Skeletal muscle cell (primary cell): ENCODE measurements around the gene EHBP1.

Source experiments
- DNase-seq: peaks from one replicate; pipeline ENCODE4 v3.0.0-alpha.2; 2010; ENCODE audit warnings: low read depth
- H3K4me3 ChIP-seq: 2 replicates; pipeline ENCODE4 v1.5.1; 2011; ENCODE audit warnings: low read depth, mild to moderate bottlenecking, control low read depth, low read length, moderate library complexity

Gene EHBP1

GRCh38 chr2:62765619-62766376 lies 60.3 kb downstream of the EHBP1 start:
- no peak for DNase-seq
- no peak overlapping the region for H3K4me3 ChIP-seq

DNA sequence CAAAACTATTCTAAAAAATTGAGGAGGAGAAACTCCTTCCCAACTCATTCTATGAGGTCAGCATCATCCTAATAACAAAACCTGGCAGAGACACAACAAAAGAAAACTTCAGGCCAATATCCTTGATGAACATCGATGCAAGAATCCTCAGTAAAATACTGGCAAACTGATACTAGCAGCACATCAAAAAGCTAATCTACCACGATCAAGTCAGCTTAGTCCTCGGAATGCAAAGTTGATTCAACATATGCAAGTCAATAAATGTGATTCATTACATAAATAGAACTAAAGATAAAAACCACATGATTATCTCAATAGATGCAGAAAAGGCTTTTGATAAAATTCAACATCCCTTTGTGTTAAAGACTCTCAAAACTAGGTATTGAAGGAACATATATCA lies 63.1 kb downstream of the EHBP1 start:
- DNase-seq: no peak
- H3K4me3 ChIP-seq: no peak overlapping the region

- H3K4me3 ChIP-seq: no peak overlapping the region
- no peak for DNase-seq
Observed at GRCh38 chr2:62770629-62771028, 65.1 kb downstream of the EHBP1 start.

DNA sequence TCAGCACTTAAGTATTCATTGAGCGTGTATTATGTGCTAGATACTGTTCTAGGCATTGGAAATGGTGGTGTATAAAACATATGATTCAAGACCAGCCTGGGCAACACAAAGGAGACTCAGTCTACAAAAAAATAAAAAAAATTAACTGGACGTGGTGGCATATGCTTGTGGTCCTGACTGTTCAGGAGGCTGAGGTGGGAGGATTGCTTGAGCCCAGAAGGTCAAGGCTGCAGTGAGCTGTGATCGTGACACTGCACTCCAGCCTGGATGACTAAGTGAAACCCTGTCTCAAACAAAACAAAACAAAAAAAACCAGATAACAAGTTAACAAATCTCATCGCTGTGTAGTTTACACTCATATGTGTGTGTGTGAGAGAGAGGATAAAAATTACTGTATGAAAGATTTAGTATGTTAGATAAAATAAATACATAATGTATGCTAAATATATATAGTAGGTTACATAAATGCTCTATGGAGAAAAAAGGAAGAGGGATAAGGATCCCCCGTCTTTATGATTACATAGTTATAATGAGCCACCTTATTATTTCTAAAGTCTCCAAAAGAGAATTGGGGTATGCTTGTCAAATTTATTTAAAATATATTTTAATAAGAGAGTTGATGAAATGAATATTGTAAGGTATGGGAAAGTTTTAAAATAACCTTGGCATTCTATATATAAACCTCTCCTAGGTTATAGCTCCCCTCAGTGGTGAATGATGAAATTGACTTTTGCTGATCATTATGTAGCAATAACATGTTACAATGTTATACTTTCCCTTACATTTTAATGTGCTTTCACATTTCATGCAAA lies 69.2 kb downstream of the EHBP1 start:
- no peak overlapping the region for H3K4me3 ChIP-seq
- no peak for DNase-seq

GRCh38 chr2:62775367-62775668 lies 69.8 kb downstream of the EHBP1 start:
- no peak for DNase-seq
- H3K4me3 ChIP-seq: no peak overlapping the region

GRCh38 chr2:62783679-62784078 lies 78.2 kb downstream of the EHBP1 start:
- DNase-seq: no peak
- H3K4me3 ChIP-seq: no peak overlapping the region

DNA sequence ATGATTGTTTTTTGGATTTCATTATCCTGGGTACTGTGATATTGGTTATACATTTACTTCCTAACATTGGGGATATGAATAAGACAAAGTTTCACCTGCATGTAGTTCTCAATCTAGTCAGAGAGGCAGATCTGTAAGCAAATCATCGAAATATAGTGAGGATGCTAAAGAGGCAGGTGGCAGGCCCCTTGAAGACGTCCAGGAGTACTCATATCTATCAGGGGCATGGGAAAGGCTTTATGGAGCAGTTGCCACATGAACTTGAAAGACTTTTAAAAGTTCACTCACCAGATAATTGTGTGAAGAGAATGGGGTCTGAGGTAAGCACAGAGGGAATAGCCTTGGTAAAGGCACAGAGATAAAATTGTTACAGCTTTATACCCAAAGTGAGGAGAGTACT lies 78.8 kb downstream of the EHBP1 start:
- no peak for DNase-seq
- no peak overlapping the region for H3K4me3 ChIP-seq

GRCh38 chr2:62785216-62785615 lies 79.7 kb downstream of the EHBP1 start:
- no peak overlapping the region for H3K4me3 ChIP-seq
- no peak for DNase-seq

DNA sequence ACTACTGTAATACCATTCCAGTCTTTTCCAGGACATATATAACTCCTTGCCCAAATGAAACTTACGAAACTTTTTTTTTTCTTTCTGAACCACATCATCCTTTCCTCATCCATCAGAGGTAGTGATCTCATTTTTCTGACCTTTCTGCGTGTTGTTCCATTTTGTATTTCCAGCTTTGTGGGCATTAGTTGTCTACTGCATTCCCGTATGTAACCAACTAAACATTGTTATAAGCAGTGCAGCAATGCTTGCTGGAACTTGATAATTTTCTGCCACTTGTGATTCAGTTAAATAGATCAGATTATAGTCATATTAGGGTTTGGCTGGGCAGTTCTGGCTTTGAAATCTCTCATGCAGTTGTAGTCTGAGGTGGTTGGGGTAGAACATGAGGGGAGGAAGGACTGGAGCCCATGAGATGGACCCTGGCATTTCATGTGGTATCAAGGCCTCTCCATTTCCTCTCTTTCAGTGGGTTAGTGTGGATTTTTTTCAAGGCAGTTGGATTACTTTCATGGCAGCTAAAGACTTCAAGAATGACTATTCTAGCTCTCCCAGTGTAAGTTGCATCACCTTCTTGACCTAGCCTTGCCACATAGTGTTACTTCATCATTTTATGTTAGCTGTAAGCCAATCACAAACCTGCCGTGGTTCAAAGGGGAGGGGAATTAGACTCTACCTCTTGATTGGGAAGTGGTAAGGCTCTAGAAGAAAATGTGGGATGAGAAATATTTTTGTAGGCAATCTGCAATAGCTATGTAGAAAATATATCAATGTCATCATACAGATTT lies 80.5 kb downstream of the EHBP1 start:
- DNase-seq: no peak
- H3K4me3 ChIP-seq: no peak overlapping the region

GRCh38 chr2:62787386-62787785 lies 81.9 kb downstream of the EHBP1 start:
- no peak overlapping the region for H3K4me3 ChIP-seq
- no peak for DNase-seq

- H3K4me3 ChIP-seq: no peak overlapping the region
- no peak for DNase-seq
Observed at GRCh38 chr2:62789518-62789917, 84.0 kb downstream of the EHBP1 start.

DNA sequence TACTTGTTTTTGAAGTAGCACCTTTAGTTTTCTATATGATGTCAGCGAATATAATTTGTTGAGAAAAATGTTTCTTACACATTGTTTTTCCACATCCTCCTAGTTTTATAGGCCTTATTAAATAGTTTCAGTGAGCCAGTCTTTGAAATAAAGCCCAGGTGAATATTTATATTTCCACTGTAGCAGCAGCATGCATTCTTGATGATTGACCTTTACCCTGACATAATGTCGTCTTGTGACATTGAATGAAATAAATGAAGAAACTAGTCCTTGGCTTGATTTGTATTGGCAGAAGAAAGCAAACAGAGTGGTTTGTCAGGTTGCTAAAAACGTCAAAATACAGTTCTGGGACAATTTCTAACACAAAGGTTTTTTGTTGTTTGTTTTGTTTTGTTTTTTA lies 84.4 kb downstream of the EHBP1 start:
- no peak overlapping the region for H3K4me3 ChIP-seq
- DNase-seq: no peak

DNA sequence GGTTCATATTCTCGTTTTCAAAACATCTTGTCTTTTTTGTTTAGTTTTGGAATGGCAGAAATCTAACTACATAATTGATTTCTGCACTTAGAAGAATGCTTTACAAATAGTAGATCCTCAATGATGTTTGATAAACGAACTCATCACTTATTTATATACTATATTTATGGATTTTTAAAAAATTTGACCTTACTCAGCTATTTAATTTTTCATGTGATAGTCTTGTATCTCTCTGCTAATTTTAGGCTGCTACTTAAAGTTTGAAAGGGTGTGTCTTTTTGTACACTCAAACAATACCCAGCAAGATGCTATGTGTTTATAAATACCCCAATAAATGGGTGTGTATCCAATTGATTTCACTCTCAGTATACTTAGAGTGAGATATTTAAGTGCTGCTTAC lies 86.9 kb downstream of the EHBP1 start:
- no peak overlapping the region for H3K4me3 ChIP-seq
- no peak for DNase-seq

DNA sequence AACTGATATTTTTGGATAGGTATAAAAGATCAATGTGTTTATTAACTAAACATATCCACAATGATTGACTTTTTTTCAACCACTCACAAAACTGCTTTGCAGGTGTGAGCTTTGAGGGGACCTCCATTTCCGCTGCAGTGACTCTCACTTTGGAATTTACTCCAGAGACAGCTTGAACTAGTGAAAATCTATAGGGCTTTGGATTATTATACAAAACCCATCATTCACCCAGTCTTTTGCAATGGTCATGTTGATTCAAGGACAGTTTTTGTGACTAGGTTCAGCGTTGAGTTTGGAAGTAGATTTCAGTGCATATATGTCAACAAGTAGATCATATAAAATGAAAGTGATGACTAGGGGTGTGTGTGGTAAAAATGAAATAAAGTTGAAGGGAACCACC lies 87.7 kb downstream of the EHBP1 start:
- H3K4me3 ChIP-seq: no peak overlapping the region
- no peak for DNase-seq

GRCh38 chr2:62794791-62795190 lies 89.3 kb downstream of the EHBP1 start:
- H3K4me3 ChIP-seq: no peak overlapping the region
- no peak for DNase-seq

GRCh38 chr2:62795341-62795740 lies 89.8 kb downstream of the EHBP1 start:
- DNase-seq: no peak
- H3K4me3 ChIP-seq: no peak overlapping the region

DNA sequence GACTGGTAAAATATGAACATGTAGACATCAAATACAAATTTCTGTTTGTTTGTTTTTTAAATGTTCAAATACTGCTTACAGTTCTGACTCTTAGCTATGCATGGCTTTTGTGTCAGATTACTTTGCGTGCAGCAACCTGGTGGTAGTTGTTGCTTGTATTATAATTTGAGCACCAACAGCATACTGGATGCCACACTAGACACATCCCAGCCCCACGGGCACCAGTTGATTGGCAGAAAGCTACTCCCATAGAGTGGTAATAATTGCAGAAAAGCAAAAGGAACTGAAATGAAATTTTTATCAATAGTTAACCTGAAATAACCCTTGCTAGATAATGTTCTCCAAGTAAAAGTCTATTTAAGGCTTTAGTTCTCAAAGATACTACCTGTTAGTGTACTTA lies 91.6 kb downstream of the EHBP1 start:
- DNase-seq: no peak
- H3K4me3 ChIP-seq: no peak overlapping the region

DNA sequence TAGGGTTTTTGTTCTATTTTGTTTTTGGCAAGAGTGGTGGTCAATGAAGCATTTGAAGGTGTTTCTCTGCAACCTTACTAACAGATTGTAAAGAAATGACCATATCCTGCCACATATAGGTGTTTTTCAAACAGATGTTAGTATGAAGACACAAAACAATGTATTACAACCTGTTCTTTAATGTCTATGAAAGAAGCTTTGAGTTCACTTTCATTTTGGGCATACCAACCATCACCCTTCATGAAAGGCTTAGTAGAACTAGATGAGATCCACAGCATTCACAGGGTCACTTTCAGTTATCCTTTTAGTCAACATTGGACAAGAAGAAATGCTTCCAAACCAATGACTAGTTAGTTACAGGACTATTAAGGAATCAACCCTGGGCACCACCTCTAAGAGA lies 95.1 kb downstream of the EHBP1 start:
- DNase-seq: no peak
- H3K4me3 ChIP-seq: no peak overlapping the region

DNA sequence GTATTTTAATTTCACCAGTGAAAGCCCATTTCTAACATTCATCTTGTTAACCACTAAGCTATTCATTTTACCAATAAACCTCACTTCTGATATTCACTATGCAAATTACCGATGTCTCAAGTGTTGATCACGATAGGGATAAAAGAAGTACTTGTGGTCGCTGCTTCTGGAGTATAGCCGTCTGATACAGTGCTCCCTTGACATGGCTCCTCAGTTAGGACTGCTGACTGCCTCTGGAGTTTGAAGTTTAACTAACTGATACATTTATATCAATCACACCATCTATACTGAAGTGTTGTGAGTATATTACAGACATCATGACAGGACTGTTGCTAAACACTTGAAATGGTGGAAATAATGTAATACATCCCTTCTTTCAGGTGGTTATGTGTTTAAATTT lies 95.6 kb downstream of the EHBP1 start:
- H3K4me3 ChIP-seq: no peak overlapping the region
- no peak for DNase-seq

- H3K4me3 ChIP-seq: no peak overlapping the region
- no peak for DNase-seq
Observed at GRCh38 chr2:62801814-62802523, 96.5 kb downstream of the EHBP1 start.
